ENCODE measurements around the gene ADRA2B. TPM values are rescaled to one million over a fixed set of nuclear protein-coding genes. Genes with fewer than 3 reads are reported as not detected.

ADRA2B gene
- total and polyA plus RNA-seq, 2 donors (not counting 3 experiments of a cell fraction or from before 2014, with no cell fraction given) = not detected

DNA sequence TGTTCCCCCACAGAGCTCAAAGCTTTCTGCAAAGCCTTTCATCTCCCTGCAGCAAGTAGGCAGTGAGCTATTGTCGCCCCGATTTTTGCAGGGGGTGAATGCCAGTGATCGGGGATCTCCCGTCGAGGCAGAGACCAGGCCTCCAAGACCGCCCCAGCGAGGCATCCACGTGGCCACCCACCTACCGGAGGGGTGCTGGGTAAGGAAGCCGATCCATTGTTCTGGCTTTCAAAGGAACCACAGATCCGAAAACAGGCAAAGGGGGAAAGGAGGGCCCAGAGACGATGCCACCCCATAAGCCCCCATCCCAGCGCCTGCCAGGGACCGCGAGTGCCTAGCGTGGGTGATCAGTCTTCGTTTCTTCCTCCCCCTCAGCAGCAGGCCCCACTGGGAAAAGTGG is 2.4 kb downstream of the ADRA2B start:
- Histone ChIP-seq H3K4me2 (ENCODE audit: insufficient read depth, low read length) (no peak overlapping the region), H3K4me3 (replicated peaks in 1 of 3; ENCODE audit: insufficient read depth in 1 of 3, low read depth in 1 of 3, low read length in 3 of 3) (no peak overlapping the region), H3K9me3 (replicated peaks; ENCODE audit: control insufficient read depth, insufficient read depth, low read length) (no peaks in the 10 kb centered on the region), H3K27ac (ENCODE audit: insufficient read depth, low read depth, low read length) (no peak overlapping the region), H3K9ac (replicated peaks; ENCODE audit: extremely low read depth, insufficient read depth, low read length) (no peak overlapping the region), H3K9me1 (replicated peaks; ENCODE audit: control insufficient read depth, extremely low read depth, insufficient read depth, low read length) (no peaks in the 10 kb centered on the region), H3K27me3 (ENCODE audit: control insufficient read depth in 2 of 2, insufficient read depth in 2 of 2, low read length in 2 of 2) (peaks cover 7% of the 10 kb centered on the region in 2 experiments), H3K79me2 (ENCODE audit: control insufficient read depth, insufficient read depth, low read length) (no peaks in the 10 kb centered on the region), H2AFZ (ENCODE audit: low read depth, low read length) (no peak overlapping the region), H3K4me1 (ENCODE audit: control insufficient read depth, extremely low read depth, insufficient read depth, low read length) (no peaks in the 10 kb centered on the region), H3K36me3 (ENCODE audit: control insufficient read depth in 2 of 2, extremely low read depth in 1 of 2, insufficient read depth in 2 of 2, low read length in 2 of 2) (no peaks in the 10 kb centered on the region), H4K20me1 (replicated peaks; ENCODE audit: control insufficient read depth, extremely low read depth, insufficient read depth, low read length) (no peaks in the 10 kb centered on the region)
- CTCF ChIA-PET = no interaction called here
- no peak for TF ChIP-seq POLR2A (IDR thresholded peaks at IDR 0.05; ENCODE audit: low read depth, low read length)
- TF ChIP-seq, protein P1, sequence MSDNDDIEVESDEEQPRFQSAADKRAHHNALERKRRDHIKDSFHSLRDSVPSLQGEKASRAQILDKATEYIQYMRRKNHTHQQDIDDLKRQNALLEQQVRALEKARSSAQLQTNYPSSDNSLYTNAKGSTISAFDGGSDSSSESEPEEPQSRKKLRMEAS (IDR thresholded peaks at IDR 0.05; ENCODE audit: insufficient read depth, insufficient read length) = no peak
- no peak for TF ChIP-seq POLR2AphosphoS5 (IDR thresholded peaks at IDR 0.05; ENCODE audit: insufficient read depth, low read depth, low read length)
- TF ChIP-seq, protein P2, sequence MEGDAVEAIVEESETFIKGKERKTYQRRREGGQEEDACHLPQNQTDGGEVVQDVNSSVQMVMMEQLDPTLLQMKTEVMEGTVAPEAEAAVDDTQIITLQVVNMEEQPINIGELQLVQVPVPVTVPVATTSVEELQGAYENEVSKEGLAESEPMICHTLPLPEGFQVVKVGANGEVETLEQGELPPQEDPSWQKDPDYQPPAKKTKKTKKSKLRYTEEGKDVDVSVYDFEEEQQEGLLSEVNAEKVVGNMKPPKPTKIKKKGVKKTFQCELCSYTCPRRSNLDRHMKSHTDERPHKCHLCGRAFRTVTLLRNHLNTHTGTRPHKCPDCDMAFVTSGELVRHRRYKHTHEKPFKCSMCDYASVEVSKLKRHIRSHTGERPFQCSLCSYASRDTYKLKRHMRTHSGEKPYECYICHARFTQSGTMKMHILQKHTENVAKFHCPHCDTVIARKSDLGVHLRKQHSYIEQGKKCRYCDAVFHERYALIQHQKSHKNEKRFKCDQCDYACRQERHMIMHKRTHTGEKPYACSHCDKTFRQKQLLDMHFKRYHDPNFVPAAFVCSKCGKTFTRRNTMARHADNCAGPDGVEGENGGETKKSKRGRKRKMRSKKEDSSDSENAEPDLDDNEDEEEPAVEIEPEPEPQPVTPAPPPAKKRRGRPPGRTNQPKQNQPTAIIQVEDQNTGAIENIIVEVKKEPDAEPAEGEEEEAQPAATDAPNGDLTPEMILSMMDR (IDR thresholded peaks at IDR 0.05; ENCODE audit: extremely low read depth in 1 of 2, insufficient read depth in 1 of 2, low read depth in 1 of 2, low read length in 2 of 2) = no peak
- no peak for TF ChIP-seq GATA2 (IDR thresholded peaks at IDR 0.05; ENCODE audit: insufficient read depth, insufficient read length, low read depth, low read length)
- TF ChIP-seq FOS (IDR thresholded peaks at IDR 0.05; ENCODE audit: borderline replicate concordance, insufficient read depth, low read length) = no peak
- TF ChIP-seq JUN (IDR thresholded peaks at IDR 0.05; ENCODE audit: borderline replicate concordance, insufficient read depth, insufficient read length, low read depth) = no peak
- FAIRE-seq (no peak), DNase-seq (ENCODE audit: low read depth, low spot score) (no peak)
- dilution Hi-C loops (cut with MboI; ENCODE audit: extremely low pct_ligation_motif_present, low sequenced_read_pairs) = no loop called here
- intact Hi-C loops (cut with micrococcal nuclease) = no loop called here
- POLR2A ChIA-PET = no interaction called here
- BruUV-seq (replicated peaks) = no TSS peak

All from endothelial cell of umbilical vein (primary cell).